ENCODE results near the gene NFYC. TPM values are rescaled to one million over a fixed set of nuclear protein-coding genes. Genes with fewer than 3 reads are reported as not detected.

NFYC gene
- total RNA-seq, 2 donors from 2014 or later, result 43.6 to 59.0 TPM

GRCh38 chr1:40781608-40781971, 90.1 kb downstream of the NFYC start:
- Mint-ChIP-seq H3K9me3 (peaks cover 10% of the 10 kb centered on the region), H3K4me3 (no peak overlapping the region), H3K27me3 (ENCODE audit: insufficient read depth) (peaks cover 67% of the 10 kb centered on the region), H3K27ac (no peak overlapping the region), H3K36me3 (ENCODE audit: low read depth) (peaks cover 13% of the 10 kb centered on the region), H3K4me1 (peaks cover 9% of the 10 kb centered on the region)
- Histone ChIP-seq H3K27ac (ENCODE audit: low read depth, low read length) (no peak overlapping the region), H3K4me1 (ENCODE audit: control insufficient read depth, insufficient read depth, low read length) (no peaks in the 10 kb centered on the region), H3K9ac (ENCODE audit: extremely low read depth, low read length, poor library complexity, severe bottlenecking) (no peak overlapping the region), H3K9me3 (ENCODE audit: control insufficient read depth, low read length) (peaks cover 10% of the 10 kb centered on the region), H3K36me3 (ENCODE audit: control insufficient read depth, insufficient read depth, low read length) (peaks cover 4% of the 10 kb centered on the region), H3K27me3 (ENCODE audit: control insufficient read depth, insufficient read depth, low read length, poor library complexity, severe bottlenecking) (peaks cover 55% of the 10 kb centered on the region), H3K4me3 (ENCODE audit: low read length) (no peak overlapping the region)
- DNase-seq, result no peak
- WGBS, 2 experiments (ENCODE audit: insufficient coverage in 1 of 2, insufficient read length in 1 of 2), result 86% methylated on average over 2 of the region's 2 CpGs; no CpG with 5 or more reads in 1 of the 2 experiments
- TF ChIP-seq CTCF (conservative IDR thresholded peaks at IDR 0.05), result no peak

GRCh38 chr1:40782371-40782956, 91.0 kb downstream of the NFYC start:
- Histone ChIP-seq H3K4me3 (ENCODE audit: low read length) (peak overlapping the region; percentile 71), H3K27me3 (ENCODE audit: control insufficient read depth, insufficient read depth, low read length, poor library complexity, severe bottlenecking) (peaks cover 55% of the 10 kb centered on the region), H3K27ac (ENCODE audit: low read depth, low read length) (no peak overlapping the region), H3K9me3 (ENCODE audit: control insufficient read depth, low read length) (peaks cover 1% of the 10 kb centered on the region), H3K4me1 (ENCODE audit: control insufficient read depth, insufficient read depth, low read length) (no peaks in the 10 kb centered on the region), H3K9ac (ENCODE audit: extremely low read depth, low read length, poor library complexity, severe bottlenecking) (no peak overlapping the region), H3K36me3 (ENCODE audit: control insufficient read depth, insufficient read depth, low read length) (peaks cover 2% of the 10 kb centered on the region)
- peak; percentile 80 for DNase-seq
- TF ChIP-seq CTCF (conservative IDR thresholded peaks at IDR 0.05), result peak; percentile 66
- peaks cover 10% of the 10 kb centered on the region for H3K4me1 Mint-ChIP-seq
- 6 to 15% methylated on average over 4 to 20 of the region's 20 CpGs for WGBS, 2 experiments (ENCODE audit: insufficient coverage in 1 of 2, insufficient read length in 1 of 2)
- peaks cover under 1% of the 10 kb centered on the region for H3K9me3 Mint-ChIP-seq
- peaks cover 4% of the 10 kb centered on the region for H3K36me3 Mint-ChIP-seq (ENCODE audit: low read depth)
- peak overlapping the region; percentile 58 for H3K4me3 Mint-ChIP-seq
- H3K27ac Mint-ChIP-seq, result no peak overlapping the region
- peaks cover 71% of the 10 kb centered on the region for H3K27me3 Mint-ChIP-seq (ENCODE audit: insufficient read depth)

GRCh38 chr1:40783001-40783905, 91.7 kb downstream of the NFYC start, which contains the start of gene KCNQ4:
Gene KCNQ4 (plus strand): TSS chr1:40783787. CDS start chr1:40784094, 307 bp downstream.
- Histone ChIP-seq H3K27ac (ENCODE audit: low read depth, low read length) (no peak within 1 kb of the TSS), H3K4me3 (ENCODE audit: low read length) (peak within 1 kb of the TSS; percentile 71), H3K4me1 (ENCODE audit: control insufficient read depth, insufficient read depth, low read length) (no peaks in the 10 kb centered on the region), H3K27me3 (ENCODE audit: control insufficient read depth, insufficient read depth, low read length, poor library complexity, severe bottlenecking) (peaks cover 55% of the 10 kb centered on the region), H3K9me3 (ENCODE audit: control insufficient read depth, low read length) (no peaks in the 10 kb centered on the region), H3K36me3 (ENCODE audit: control insufficient read depth, insufficient read depth, low read length) (no peaks in the 10 kb centered on the region), H3K9ac (ENCODE audit: extremely low read depth, low read length, poor library complexity, severe bottlenecking) (no peak within 1 kb of the TSS)
- H3K27ac Mint-ChIP-seq, result no peak within 1 kb of the TSS
- peaks cover 13% of the 10 kb centered on the region for H3K4me1 Mint-ChIP-seq
- no peak for TF ChIP-seq CTCF (conservative IDR thresholded peaks at IDR 0.05)
- peak within 1 kb of the TSS; percentile 58 for H3K4me3 Mint-ChIP-seq
- H3K36me3 Mint-ChIP-seq (ENCODE audit: low read depth), result peaks cover 3% of the 10 kb centered on the region
- H3K9me3 Mint-ChIP-seq, result no peaks in the 10 kb centered on the region
- whole genome bisulfite sequencing, 2 experiments (ENCODE audit: insufficient coverage in 1 of 2, insufficient read length in 1 of 2), result 5 to 20% methylated on average over 7 to 71 of the region's 73 CpGs
- DNase-seq, result peak; percentile 90
- H3K27me3 Mint-ChIP-seq (ENCODE audit: insufficient read depth), result peaks cover 71% of the 10 kb centered on the region
